K562 (cell line): ENCODE results near the gene RELA. TPM values are rescaled to one million over a fixed set of nuclear protein-coding genes. Genes with fewer than 3 reads are reported as not detected.
A peak's percentile ranks its signal among the peaks of the same experiment; 100 is the strongest.

Source experiments
- CCNT2 ChIP-seq: IDR thresholded peaks from 2 replicates; pipeline ENCODE4 v1.6.1; 2011; ENCODE audit warnings: borderline replicate concordance, low read depth, mild to moderate bottlenecking, moderate library complexity, mixed read lengths, low read length; ENCODE audit not compliant: insufficient read length; ENCODE audit errors: extremely low read depth
- CREBBP ChIP-seq: IDR thresholded peaks from one replicate; pipeline ENCODE4 v1.6.1; 2012; ENCODE audit warnings: low read depth, mild to moderate bottlenecking, control low read depth, inconsistent platforms, low read length
- DMBX1 ChIP-seq: fragments of 250-450 bp; sonication (Bioruptor Pico); IDR thresholded peaks from 2 replicates; pipeline ENCODE4 v1.8.0; 2022; ENCODE audit warnings: inconsistent platforms, mild to moderate bottlenecking, moderate library complexity, borderline replicate concordance
- ELF4 ChIP-seq: fragments of 450-650 bp; formaldehyde crosslinking; IDR thresholded peaks from 2 replicates; pipeline ENCODE4 v1.4.0; 2022; ENCODE audit warnings: missing genetic modification characterization
- ERF ChIP-seq: fragments of 450-650 bp; formaldehyde crosslinking; IDR thresholded peaks from 2 replicates; pipeline ENCODE4 v1.4.0; 2020; ENCODE audit warnings: mild to moderate bottlenecking, mixed read lengths
- HDAC1 ChIP-seq, 2 experiments: fragments of 450-650 bp; IDR thresholded peaks; 2 replicates each; pipeline ENCODE4 v1.6.1; 2016 to 2017; ENCODE audit warnings: inconsistent platforms in 1 of 2, mild to moderate bottlenecking in 1 of 2, moderate library complexity in 1 of 2
- HMGXB4 ChIP-seq: sonication (generic); formaldehyde crosslinking; IDR thresholded peaks from 2 replicates; pipeline ENCODE4 v1.8.1; 2023; ENCODE audit warnings: mild to moderate bottlenecking, missing genetic modification reagents
- HNRNPL ChIP-seq: fragments of 200-400 bp; formaldehyde crosslinking; IDR thresholded peaks from 2 replicates; pipeline ENCODE4 v1.6.1; 2017; ENCODE audit warnings: low read depth, mild to moderate bottlenecking, low read length
- HOMEZ ChIP-seq: fragments of 250-450 bp; sonication (Bioruptor Pico); IDR thresholded peaks from 2 replicates; pipeline ENCODE4 v1.4.0; 2020; ENCODE audit warnings: mild to moderate bottlenecking, moderate library complexity
- RHOXF2B ChIP-seq: fragments of 250-450 bp; sonication (Bioruptor Pico); conservative IDR thresholded peaks from 2 replicates; pipeline ENCODE4 v1.5.1; 2021
- RNF2 ChIP-seq: sonication (generic); IDR thresholded peaks from 2 replicates; pipeline ENCODE4 v1.6.1; 2016
- TFE3 ChIP-seq: fragments of 450-650 bp; formaldehyde crosslinking; IDR thresholded peaks from 2 replicates; pipeline ENCODE4 v1.4.0; 2020; ENCODE audit warnings: mild to moderate bottlenecking, mixed read lengths
- ZBTB9 ChIP-seq: fragments of 450-650 bp; formaldehyde crosslinking; IDR thresholded peaks from 2 replicates; pipeline ENCODE4 v1.4.0; 2020; ENCODE audit warnings: mild to moderate bottlenecking, moderate library complexity
- ZNF785 ChIP-seq: fragments of 250-450 bp; sonication (Bioruptor Pico); IDR thresholded peaks from 2 replicates; pipeline ENCODE4 v1.4.0; 2020; ENCODE audit warnings: mild to moderate bottlenecking
- polyA plus RNA-seq, 8 experiments: library from polyadenylated mRNA; depleted of rRNA in 4 of 8; stranded (reverse) in 5 of 8; unstranded in 3 of 8; fragments of >200 nt; fragmentation: Nextera tagmentation in 2 of 8; fragmentation: Illumina TruSeq in 1 of 8; extraction: Ambion mirVana in 2 of 8; extraction: Trizol in 1 of 8; gene quantifications; 2 replicates each; pipeline versions ENCODE4 v1.2.1 to v1.2.3, GENCODE V29; 2011 to 2014; ENCODE audit warnings: inconsistent platforms in 1 of 8, missing spikeins in 1 of 8
- total RNA-seq, 7 experiments: library from RNA; depleted of rRNA in 6 of 7; stranded (reverse); fragments of >200 nt in 6 of 7; fragmentation: Illumina TruSeq in 2 of 7; extraction: Trizol in 2 of 7; gene quantifications; 2 replicates each; pipeline versions ENCODE4 v1.2.1 to v1.2.3, GENCODE V29; 2011 to 2021; ENCODE audit warnings: low replicate concordance in 1 of 7
- TF ChIP-seq, protein P1 (sequence below), 3 experiments: fragments of 200-800 bp in 1 of 3; fragments of 250-450 bp in 1 of 3; fragments of 450-650 bp in 1 of 3; sonication (Bioruptor Pico) in 1 of 3; sonication (Bioruptor generic) in 1 of 3; formaldehyde crosslinking in 1 of 3; IDR thresholded peaks; 2 replicates each; pipeline versions ENCODE4 v1.6.1 to v1.8.0; 2016 to 2022; ENCODE audit warnings: mild to moderate bottlenecking in 2 of 3, missing genetic modification characterization in 2 of 3, missing compliant biosample characterization in 1 of 3, moderate library complexity in 1 of 3
- TF ChIP-seq, protein P2 (sequence below): fragments of 250-450 bp; sonication (Bioruptor Pico); IDR thresholded peaks from 2 replicates; pipeline ENCODE4 v1.9.0; 2021; ENCODE audit warnings: mild to moderate bottlenecking

The RELA gene
- total and polyA plus RNA-seq, 9 of the 15 experiments (the other 6 are each of a cell fraction or from before 2014, with no cell fraction given) = 6.0 to 67.4 (median 20.6) TPM

DNA sequence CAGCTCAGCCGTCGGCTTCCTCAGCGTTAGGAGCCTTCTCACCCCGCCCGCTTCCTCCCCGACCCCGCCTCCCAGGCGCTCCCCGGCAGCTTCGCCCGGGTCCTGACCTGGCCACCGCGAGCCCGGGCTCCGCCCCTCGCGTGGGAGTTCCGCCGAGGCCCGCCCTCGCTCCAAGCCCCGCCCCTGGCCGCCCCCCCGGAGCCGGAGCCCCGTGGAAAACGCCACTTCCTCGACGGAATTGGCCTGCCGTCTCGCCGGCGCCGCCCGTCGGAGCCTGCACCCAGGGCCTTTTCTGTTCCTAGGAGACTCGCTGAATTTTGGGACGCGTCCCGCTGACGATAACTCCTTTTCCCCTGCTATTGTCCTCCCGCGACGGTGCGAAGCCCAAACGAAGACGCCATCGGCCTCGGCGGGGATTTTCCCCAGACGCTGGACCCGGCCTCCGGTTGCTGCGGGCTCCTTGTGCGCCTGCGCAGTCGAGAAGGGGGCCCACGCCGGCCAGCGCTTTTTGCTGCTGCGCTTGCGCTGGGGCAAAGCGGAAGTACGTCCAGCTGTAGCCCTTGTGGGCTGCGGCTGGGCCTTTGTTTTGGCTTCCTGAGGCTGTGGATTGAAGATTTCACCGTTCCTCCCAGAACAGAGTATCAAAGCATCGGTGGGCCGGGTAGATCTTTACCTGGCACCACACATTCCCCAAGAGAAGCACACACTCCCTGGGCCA lies 10.0 kb downstream of the RELA start (continued):
- TF ChIP-seq, protein P1, sequence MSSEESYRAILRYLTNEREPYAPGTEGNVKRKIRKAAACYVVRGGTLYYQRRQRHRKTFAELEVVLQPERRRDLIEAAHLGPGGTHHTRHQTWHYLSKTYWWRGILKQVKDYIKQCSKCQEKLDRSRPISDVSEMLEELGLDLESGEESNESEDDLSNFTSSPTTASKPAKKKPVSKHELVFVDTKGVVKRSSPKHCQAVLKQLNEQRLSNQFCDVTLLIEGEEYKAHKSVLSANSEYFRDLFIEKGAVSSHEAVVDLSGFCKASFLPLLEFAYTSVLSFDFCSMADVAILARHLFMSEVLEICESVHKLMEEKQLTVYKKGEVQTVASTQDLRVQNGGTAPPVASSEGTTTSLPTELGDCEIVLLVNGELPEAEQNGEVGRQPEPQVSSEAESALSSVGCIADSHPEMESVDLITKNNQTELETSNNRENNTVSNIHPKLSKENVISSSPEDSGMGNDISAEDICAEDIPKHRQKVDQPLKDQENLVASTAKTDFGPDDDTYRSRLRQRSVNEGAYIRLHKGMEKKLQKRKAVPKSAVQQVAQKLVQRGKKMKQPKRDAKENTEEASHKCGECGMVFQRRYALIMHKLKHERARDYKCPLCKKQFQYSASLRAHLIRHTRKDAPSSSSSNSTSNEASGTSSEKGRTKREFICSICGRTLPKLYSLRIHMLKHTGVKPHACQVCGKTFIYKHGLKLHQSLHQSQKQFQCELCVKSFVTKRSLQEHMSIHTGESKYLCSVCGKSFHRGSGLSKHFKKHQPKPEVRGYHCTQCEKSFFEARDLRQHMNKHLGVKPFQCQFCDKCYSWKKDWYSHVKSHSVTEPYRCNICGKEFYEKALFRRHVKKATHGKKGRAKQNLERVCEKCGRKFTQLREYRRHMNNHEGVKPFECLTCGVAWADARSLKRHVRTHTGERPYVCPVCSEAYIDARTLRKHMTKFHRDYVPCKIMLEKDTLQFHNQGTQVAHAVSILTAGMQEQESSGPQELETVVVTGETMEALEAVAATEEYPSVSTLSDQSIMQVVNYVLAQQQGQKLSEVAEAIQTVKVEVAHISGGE (CRISPR knock-in tag; IDR thresholded peaks at IDR 0.05) = peak in 1 of 3 experiments; percentile 93; a peak in 2 of 6 replicates
- TF ChIP-seq CCNT2 (peak; percentile 92), ERF (peak; percentile 84; the same call in 1 of the 2 replicates), ELF4 (CRISPR knock-in tag) (peak; percentile 8; the same call in 1 of the 2 replicates), RNF2 (0 out of 2 replicates have a peak, but pooled peaks have one; percentile 1), CREBBP (no peak), HOMEZ (CRISPR knock-in tag) (no peak), TFE3 (peak; percentile 4; the same call in 1 of the 2 replicates), ZNF785 (CRISPR knock-in tag) (no peak), HDAC1 (IDR thresholded peaks at IDR 0.05) (peak in 1 of 2 experiments; percentile 81; a peak in 2 of 4 replicates), ZBTB9 (CRISPR knock-in tag) (peak; percentile 89; the same call in 1 of the 2 replicates), HNRNPL (no peak), DMBX1 (no peak), RHOXF2B (peak; percentile 85), HMGXB4 (CRISPR knock-in tag) (0 out of 2 replicates have a peak, but pooled peaks have one; percentile 55)
- TF ChIP-seq, protein P2, sequence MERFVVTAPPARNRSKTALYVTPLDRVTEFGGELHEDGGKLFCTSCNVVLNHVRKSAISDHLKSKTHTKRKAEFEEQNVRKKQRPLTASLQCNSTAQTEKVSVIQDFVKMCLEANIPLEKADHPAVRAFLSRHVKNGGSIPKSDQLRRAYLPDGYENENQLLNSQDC (CRISPR knock-in tag) = peak; percentile 51; the same call in 1 of the 2 replicates
